ENCODE measurements around the gene SLC25A43.

The SLC25A43 gene

GRCh38 chrX:119393144-119393543 lies 6.0 kb upstream of the SLC25A43 start:
- Histone ChIP-seq H3K9me2 (ENCODE audit: low read depth, low read length) (no peaks in the 10 kb centered on the region), H3K9ac (ENCODE audit: low read length) (no peak overlapping the region), H3K4me2 (ENCODE audit: low read length) (no peak overlapping the region), H2AFZ (ENCODE audit: low read length) (no peak overlapping the region), H3K36me3 (ENCODE audit: insufficient read depth, low read length) (no peaks in the 10 kb centered on the region; the same call in 1 of the 2 replicates), H3K27ac (ENCODE audit: low read depth, low read length, poor library complexity, severe bottlenecking) (no peak overlapping the region), H3K79me2 (ENCODE audit: insufficient read depth, low read length) (no peaks in the 10 kb centered on the region), H3K27me3 (ENCODE audit: insufficient read depth, low read length) (no peaks in the 10 kb centered on the region), H4K20me1 (ENCODE audit: insufficient read depth, low read length) (no peaks in the 10 kb centered on the region), H3K4me1 (ENCODE audit: insufficient read depth, low read length, severe bottlenecking) (peaks cover 37% of the 10 kb centered on the region), H3K4me3 (ENCODE audit: low read depth, low read length, poor library complexity, severe bottlenecking) (no peak overlapping the region), H3K9me3 (ENCODE audit: low read length) (no peaks in the 10 kb centered on the region), H3F3A (ENCODE audit: insufficient read depth, low read length) (no peaks in the 10 kb centered on the region)
- TF ChIP-seq CTCF (IDR thresholded peaks at IDR 0.05; ENCODE audit: low read length): no peak
- TF ChIP-seq EZH2 (IDR thresholded peaks at IDR 0.05; ENCODE audit: borderline replicate concordance, low read length): no peak

GRCh38 chrX:119398587-119398973 lies 556 bp upstream of the SLC25A43 start:
- H3F3A ChIP-seq (ENCODE audit: insufficient read depth, low read length): no peaks in the 10 kb centered on the region
- no peak for TF ChIP-seq EZH2 (IDR thresholded peaks at IDR 0.05; ENCODE audit: borderline replicate concordance, low read length)
- TF ChIP-seq CTCF (IDR thresholded peaks at IDR 0.05; ENCODE audit: low read length): no peak
- peak overlapping the region; percentile 76 for H3K27ac ChIP-seq (ENCODE audit: low read depth, low read length, poor library complexity, severe bottlenecking)
- H3K4me1 ChIP-seq (ENCODE audit: insufficient read depth, low read length, severe bottlenecking): peaks cover 38% of the 10 kb centered on the region
- H3K9me2 ChIP-seq (ENCODE audit: low read depth, low read length): no peaks in the 10 kb centered on the region
- H3K4me3 ChIP-seq (ENCODE audit: low read depth, low read length, poor library complexity, severe bottlenecking): peak overlapping the region; percentile 88
- no peaks in the 10 kb centered on the region for H4K20me1 ChIP-seq (ENCODE audit: insufficient read depth, low read length)
- H3K27me3 ChIP-seq (ENCODE audit: insufficient read depth, low read length): no peaks in the 10 kb centered on the region
- H3K79me2 ChIP-seq (ENCODE audit: insufficient read depth, low read length): peaks cover 16% of the 10 kb centered on the region; the same call in 1 of the 2 replicates
- H3K4me2 ChIP-seq (ENCODE audit: low read length): peak overlapping the region; percentile 67
- no peaks in the 10 kb centered on the region for H3K9me3 ChIP-seq (ENCODE audit: low read length)
- H3K36me3 ChIP-seq (ENCODE audit: insufficient read depth, low read length): no peaks in the 10 kb centered on the region; the same call in 1 of the 2 replicates
- H2AFZ ChIP-seq (ENCODE audit: low read length): no peak overlapping the region
- peak overlapping the region; percentile 95 for H3K9ac ChIP-seq (ENCODE audit: low read length)

GRCh38 chrX:119399772-119400101 lies 601 bp downstream of the SLC25A43 start:
- H3K4me3 ChIP-seq (ENCODE audit: low read depth, low read length, poor library complexity, severe bottlenecking): peak overlapping the region; percentile 88

More at GRCh38 chrX:119399772-119400101, 601 bp downstream of the SLC25A43 start:
- Histone ChIP-seq H4K20me1 (ENCODE audit: insufficient read depth, low read length) (no peaks in the 10 kb centered on the region), H3K4me1 (ENCODE audit: insufficient read depth, low read length, severe bottlenecking) (peaks cover 38% of the 10 kb centered on the region), H3F3A (ENCODE audit: insufficient read depth, low read length) (no peaks in the 10 kb centered on the region), H3K36me3 (ENCODE audit: insufficient read depth, low read length) (no peaks in the 10 kb centered on the region), H2AFZ (ENCODE audit: low read length) (no peak overlapping the region), H3K79me2 (ENCODE audit: insufficient read depth, low read length) (peaks cover 16% of the 10 kb centered on the region; the same call in 1 of the 2 replicates), H3K9ac (ENCODE audit: low read length) (peak overlapping the region; percentile 95), H3K27me3 (ENCODE audit: insufficient read depth, low read length) (no peaks in the 10 kb centered on the region), H3K9me3 (ENCODE audit: low read length) (no peaks in the 10 kb centered on the region), H3K4me2 (ENCODE audit: low read length) (peak overlapping the region; percentile 67), H3K27ac (ENCODE audit: low read depth, low read length, poor library complexity, severe bottlenecking) (peak overlapping the region; percentile 72), H3K9me2 (ENCODE audit: low read depth, low read length) (no peaks in the 10 kb centered on the region)
- TF ChIP-seq CTCF (IDR thresholded peaks at IDR 0.05; ENCODE audit: low read length): no peak
- no peak for TF ChIP-seq EZH2 (IDR thresholded peaks at IDR 0.05; ENCODE audit: borderline replicate concordance, low read length)

Data from OCI-LY1 (cell line).